Measurements from ENCODE around the gene YARS2. TPM values are rescaled to one million over a fixed set of nuclear protein-coding genes. Genes with fewer than 3 reads are reported as not detected.

Gene YARS2
- total RNA-seq = 10 to 100 TPM; 20.1 to 24.8 TPM

GRCh38 chr12:32755654-32756475 lies at the start of gene YARS2:
YARS2 (minus strand) TSS chr12:32755897; CDS start chr12:32755874, 23 bp downstream.
- Mint-ChIP-seq H3K4me1 (ENCODE audit: low read depth) (peaks cover 16% of the 10 kb centered on the region), H3K27ac (peak within 1 kb of the TSS; percentile 92), H3K27me3 (ENCODE audit: low read depth) (no peaks in the 10 kb centered on the region), H3K9me3 (no peaks in the 10 kb centered on the region), H3K36me3 (ENCODE audit: low read depth) (peaks cover 11% of the 10 kb centered on the region), H3K4me3 (peak within 1 kb of the TSS; percentile 89)
- intact Hi-C loops (cut with micrococcal nuclease) = loop anchor here (1.0 to 10.0 kb wide), 15 partner anchors 77 to 1462 kb away; partner anchors contain the start of genes ALG10, DNM1L, FGD4 and PKP2
- CTCF ChIA-PET = interaction anchor here (0.6 to 3.6 kb wide), 36 partner anchors 9 to 1367 kb away, joined by 3 to 49 read pairs (median 3); partner anchors contain the start of genes ALG10 and PKP2
- DNase-seq = peak; percentile 95

DNA sequence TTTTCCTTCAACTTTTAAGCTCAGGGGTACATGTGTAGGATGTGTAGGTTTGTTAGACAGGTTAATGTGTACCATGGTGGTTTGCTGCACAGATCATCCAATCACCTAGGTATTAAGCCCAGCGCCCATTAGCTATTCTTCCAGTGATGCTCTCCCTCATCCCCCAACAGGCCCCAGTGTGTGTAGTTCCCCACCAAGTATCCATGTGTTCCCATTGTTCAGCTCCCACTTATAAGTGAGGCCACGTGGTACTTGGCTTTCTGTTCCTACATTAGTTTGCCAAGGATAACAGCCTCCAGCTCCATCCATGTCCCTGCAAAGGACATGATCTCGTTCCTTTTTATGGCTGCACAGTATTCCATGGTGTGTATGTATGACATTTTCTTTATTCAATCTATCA lies 48.6 kb upstream of the YARS2 start:
- Mint-ChIP-seq H3K4me1 (ENCODE audit: low read depth) (no peaks in the 10 kb centered on the region), H3K36me3 (ENCODE audit: low read depth) (no peaks in the 10 kb centered on the region), H3K27ac (no peak overlapping the region), H3K4me3 (no peak overlapping the region), H3K27me3 (ENCODE audit: low read depth) (peaks cover 3% of the 10 kb centered on the region), H3K9me3 (peaks cover 15% of the 10 kb centered on the region)
- CTCF ChIA-PET = no interaction called here
- intact Hi-C loops (cut with micrococcal nuclease) = no loop called here
- no peak for DNase-seq

DNA sequence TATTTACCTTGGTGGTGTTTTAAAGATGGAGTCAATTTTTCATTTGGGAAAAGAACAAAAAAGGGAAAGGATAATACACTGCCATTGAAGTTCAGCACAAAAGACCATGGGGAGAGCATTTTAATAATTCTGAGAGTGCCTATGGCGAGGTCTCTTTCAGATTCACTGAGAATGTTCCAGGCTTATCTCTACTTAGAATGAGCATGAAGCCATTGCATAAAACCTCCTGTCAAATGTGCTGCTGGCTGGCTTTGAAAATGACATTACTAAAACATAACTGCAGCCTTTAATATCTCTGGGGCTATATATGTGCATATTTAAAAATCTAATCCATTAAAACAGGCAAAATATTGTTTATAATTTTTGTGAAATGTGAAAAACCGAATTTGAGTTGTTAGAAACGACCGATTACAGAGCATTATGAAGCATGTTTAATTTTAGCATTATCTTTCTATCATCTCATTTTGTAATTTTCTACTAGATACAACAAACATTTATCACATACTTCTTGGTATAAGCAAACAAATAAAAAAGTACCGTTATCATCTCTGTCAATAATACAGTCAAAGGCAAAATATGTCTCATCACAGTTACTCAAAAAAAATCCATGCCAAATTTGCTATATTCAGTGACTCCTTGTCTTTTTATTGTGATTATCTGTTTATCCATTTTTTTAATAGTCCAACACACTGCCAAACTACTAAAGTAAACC lies 45.7 kb upstream of the YARS2 start:
- Mint-ChIP-seq H3K4me3 (no peak overlapping the region), H3K9me3 (peaks cover 3% of the 10 kb centered on the region), H3K27ac (no peak overlapping the region), H3K4me1 (ENCODE audit: low read depth) (no peaks in the 10 kb centered on the region), H3K27me3 (ENCODE audit: low read depth) (no peaks in the 10 kb centered on the region), H3K36me3 (ENCODE audit: low read depth) (no peaks in the 10 kb centered on the region)
- intact Hi-C loops (cut with micrococcal nuclease) = no loop called here
- CTCF ChIA-PET = no interaction called here
- DNase-seq = no peak

DNA sequence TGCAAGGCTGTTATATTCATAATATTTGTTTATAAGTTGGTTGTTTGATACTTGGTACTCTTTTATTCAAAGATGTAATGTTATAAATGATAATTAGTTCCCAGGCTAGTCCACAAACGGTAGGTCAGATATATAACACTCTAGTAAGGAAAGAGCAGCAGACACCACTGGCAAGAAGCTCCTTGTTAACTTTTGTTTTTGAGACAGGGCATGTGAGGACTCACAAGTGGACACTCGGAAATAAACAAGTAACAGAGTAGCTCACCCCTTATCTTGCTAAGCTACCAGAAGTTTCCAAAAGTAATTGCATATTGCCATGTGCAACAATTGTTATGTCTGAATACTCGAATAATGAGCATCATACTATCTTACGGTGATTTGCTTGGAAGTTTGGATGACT lies 38.6 kb upstream of the YARS2 start:
- Mint-ChIP-seq H3K36me3 (ENCODE audit: low read depth) (no peaks in the 10 kb centered on the region), H3K27me3 (ENCODE audit: low read depth) (peaks cover 14% of the 10 kb centered on the region), H3K27ac (no peak overlapping the region), H3K9me3 (no peaks in the 10 kb centered on the region), H3K4me1 (ENCODE audit: low read depth) (no peaks in the 10 kb centered on the region), H3K4me3 (no peak overlapping the region)
- intact Hi-C loops (cut with micrococcal nuclease) = no loop called here
- CTCF ChIA-PET = interaction anchor here (0.5 kb wide), 1 partner anchor 391 kb away, joined by 3 read pairs; no protein-coding TSS in a partner anchor
- no peak for DNase-seq

GRCh38 chr12:32789916-32790315 lies 34.2 kb upstream of the YARS2 start:
- Mint-ChIP-seq H3K27ac (no peak overlapping the region), H3K4me3 (no peak overlapping the region), H3K27me3 (ENCODE audit: low read depth) (peaks cover 8% of the 10 kb centered on the region), H3K4me1 (ENCODE audit: low read depth) (no peaks in the 10 kb centered on the region), H3K9me3 (no peaks in the 10 kb centered on the region), H3K36me3 (ENCODE audit: low read depth) (no peaks in the 10 kb centered on the region)
- no peak for DNase-seq
- CTCF ChIA-PET = no interaction called here
- intact Hi-C loops (cut with micrococcal nuclease) = no loop called here

GRCh38 chr12:32789446-32789845 lies 33.7 kb upstream of the YARS2 start:
- Mint-ChIP-seq H3K9me3 (no peaks in the 10 kb centered on the region), H3K27ac (no peak overlapping the region), H3K36me3 (ENCODE audit: low read depth) (no peaks in the 10 kb centered on the region), H3K4me3 (no peak overlapping the region), H3K27me3 (ENCODE audit: low read depth) (peaks cover 8% of the 10 kb centered on the region), H3K4me1 (ENCODE audit: low read depth) (no peaks in the 10 kb centered on the region)
- DNase-seq = no peak
- intact Hi-C loops (cut with micrococcal nuclease) = no loop called here
- CTCF ChIA-PET = no interaction called here

DNA sequence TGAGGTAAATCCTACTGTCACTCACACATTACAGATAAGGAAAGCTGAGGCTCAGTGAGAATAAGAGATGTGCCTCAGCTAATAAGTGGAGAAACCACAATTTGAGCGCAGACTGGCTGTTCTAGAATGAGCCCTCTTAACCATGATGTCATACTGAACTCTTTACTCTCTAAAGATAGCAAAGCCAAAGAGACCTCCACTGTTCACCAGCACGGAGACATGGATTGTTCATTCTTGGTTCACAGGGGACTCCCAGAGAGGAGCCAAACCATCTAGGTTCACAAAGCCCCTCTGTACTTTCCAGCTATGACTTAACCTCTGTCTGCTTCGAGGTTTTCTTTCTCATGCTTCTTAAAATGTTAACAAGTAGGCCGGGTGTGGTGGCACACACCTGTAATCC lies 32.7 kb upstream of the YARS2 start:
- CTCF ChIA-PET = interaction anchor here (0.9 kb wide), 1 partner anchor 32 kb away, joined by 3 read pairs; no protein-coding TSS in a partner anchor
- H3K36me3 Mint-ChIP-seq (ENCODE audit: low read depth) = no peaks in the 10 kb centered on the region
- no peaks in the 10 kb centered on the region for H3K4me1 Mint-ChIP-seq (ENCODE audit: low read depth)
- peaks cover 5% of the 10 kb centered on the region for H3K27me3 Mint-ChIP-seq (ENCODE audit: low read depth)
- intact Hi-C loops (cut with micrococcal nuclease) = no loop called here
- no peak for DNase-seq
- H3K9me3 Mint-ChIP-seq = no peaks in the 10 kb centered on the region
- no peak overlapping the region for H3K27ac Mint-ChIP-seq
- H3K4me3 Mint-ChIP-seq = no peak overlapping the region

- no peak overlapping the region for H3K27ac Mint-ChIP-seq
- intact Hi-C loops (cut with micrococcal nuclease) = no loop called here
- H3K4me3 Mint-ChIP-seq = no peak overlapping the region
- H3K9me3 Mint-ChIP-seq = no peaks in the 10 kb centered on the region
- no peaks in the 10 kb centered on the region for H3K4me1 Mint-ChIP-seq (ENCODE audit: low read depth)
- no peak for DNase-seq
- CTCF ChIA-PET = interaction anchor here (0.6 to 1.3 kb wide), 2 partner anchors 29 to 121 kb away, joined by 3 read pairs; no protein-coding TSS in a partner anchor
- no peaks in the 10 kb centered on the region for H3K36me3 Mint-ChIP-seq (ENCODE audit: low read depth)
- no peaks in the 10 kb centered on the region for H3K27me3 Mint-ChIP-seq (ENCODE audit: low read depth)
Measured at GRCh38 chr12:32785557-32785956, 29.9 kb upstream of the YARS2 start.

- H3K9me3 Mint-ChIP-seq = no peaks in the 10 kb centered on the region
- no peaks in the 10 kb centered on the region for H3K4me1 Mint-ChIP-seq (ENCODE audit: low read depth)
- H3K27me3 Mint-ChIP-seq (ENCODE audit: low read depth) = peaks cover 8% of the 10 kb centered on the region
- H3K27ac Mint-ChIP-seq = no peak overlapping the region
- no peak overlapping the region for H3K4me3 Mint-ChIP-seq
- H3K36me3 Mint-ChIP-seq (ENCODE audit: low read depth) = no peaks in the 10 kb centered on the region
- DNase-seq = no peak
- intact Hi-C loops (cut with micrococcal nuclease) = no loop called here
- CTCF ChIA-PET = no interaction called here
Measured at GRCh38 chr12:32783029-32783428, 27.3 kb upstream of the YARS2 start.

DNA sequence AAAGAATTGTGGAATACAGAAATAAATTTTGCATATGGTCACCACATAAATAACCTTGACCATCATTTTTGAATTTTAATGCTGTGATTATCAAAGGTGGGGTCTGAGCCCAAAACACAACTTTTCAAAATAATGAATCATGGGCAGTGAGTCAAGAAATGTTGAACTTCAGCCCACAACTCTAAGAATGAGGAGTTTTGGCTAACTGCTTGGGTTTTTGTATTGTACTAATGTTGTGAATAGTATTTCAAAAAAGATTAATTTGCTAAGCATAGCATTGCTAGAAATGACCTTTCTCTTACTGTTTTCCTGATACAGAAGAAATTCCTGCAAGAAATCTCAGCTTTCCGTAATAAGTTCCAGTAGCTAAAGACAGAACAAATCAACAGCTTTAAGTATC lies 24.4 kb upstream of the YARS2 start:
- intact Hi-C loops (cut with micrococcal nuclease) = no loop called here
- Mint-ChIP-seq H3K27me3 (ENCODE audit: low read depth) (peaks cover 14% of the 10 kb centered on the region), H3K4me3 (no peak overlapping the region), H3K9me3 (no peaks in the 10 kb centered on the region), H3K27ac (no peak overlapping the region), H3K36me3 (ENCODE audit: low read depth) (no peaks in the 10 kb centered on the region), H3K4me1 (ENCODE audit: low read depth) (no peaks in the 10 kb centered on the region)
- CTCF ChIA-PET = interaction anchor here (0.5 kb wide), 1 partner anchor 809 kb away, joined by 3 read pairs; no protein-coding TSS in a partner anchor
- DNase-seq = no peak

DNA sequence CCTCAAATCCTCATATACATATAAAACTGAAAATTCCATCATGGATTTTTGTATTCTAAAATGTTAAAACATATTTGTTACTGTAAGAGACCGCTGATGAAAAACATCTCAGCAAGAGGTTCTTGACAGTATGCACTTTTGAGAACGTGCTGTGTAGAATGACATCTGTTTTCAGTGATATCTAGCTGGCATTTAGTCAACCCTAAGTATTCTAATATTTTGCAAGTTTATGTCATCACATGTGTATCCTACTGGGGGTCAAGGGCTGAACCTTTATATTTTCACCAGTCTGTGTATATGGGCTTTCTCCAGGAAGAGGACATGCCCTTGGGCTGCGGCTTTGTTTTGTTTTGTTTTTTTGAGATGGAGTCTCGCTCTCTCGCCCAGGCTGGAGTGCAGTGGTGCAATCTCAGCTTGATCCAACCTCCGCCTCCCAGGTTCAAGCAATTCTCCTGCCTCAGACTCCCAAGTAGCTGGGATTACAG lies 22.0 kb upstream of the YARS2 start:
- no peaks in the 10 kb centered on the region for H3K4me1 Mint-ChIP-seq (ENCODE audit: low read depth)
- H3K36me3 Mint-ChIP-seq (ENCODE audit: low read depth) = no peaks in the 10 kb centered on the region
- no peak overlapping the region for H3K4me3 Mint-ChIP-seq
- DNase-seq = no peak
- no peak overlapping the region for H3K27ac Mint-ChIP-seq
- peaks cover 19% of the 10 kb centered on the region for H3K27me3 Mint-ChIP-seq (ENCODE audit: low read depth)
- intact Hi-C loops (cut with micrococcal nuclease) = no loop called here
- CTCF ChIA-PET = no interaction called here
- no peaks in the 10 kb centered on the region for H3K9me3 Mint-ChIP-seq

DNA sequence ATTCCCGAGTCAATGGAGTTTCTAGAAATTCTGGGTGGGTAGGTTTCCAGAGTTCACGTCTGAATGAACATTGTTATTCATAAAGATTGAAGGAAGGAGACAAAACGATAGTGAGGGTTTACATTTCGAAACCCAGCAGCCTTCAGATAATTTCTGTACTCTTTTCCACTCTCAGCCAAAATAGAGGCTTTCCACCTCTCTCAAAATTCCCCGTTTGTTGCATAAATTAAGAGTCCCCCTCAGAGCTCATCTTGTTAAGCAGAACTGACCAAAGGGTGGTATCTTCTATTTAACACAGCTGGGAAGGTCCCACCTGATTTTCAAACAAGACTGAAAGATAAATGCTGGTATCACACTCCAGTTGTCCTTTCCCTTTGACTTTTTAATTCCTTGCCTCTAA lies 21.5 kb upstream of the YARS2 start:
- Mint-ChIP-seq H3K4me3 (no peak overlapping the region), H3K36me3 (ENCODE audit: low read depth) (no peaks in the 10 kb centered on the region), H3K9me3 (no peaks in the 10 kb centered on the region), H3K27ac (no peak overlapping the region), H3K27me3 (ENCODE audit: low read depth) (peaks cover 19% of the 10 kb centered on the region), H3K4me1 (ENCODE audit: low read depth) (no peaks in the 10 kb centered on the region)
- no peak for DNase-seq
- CTCF ChIA-PET = no interaction called here
- intact Hi-C loops (cut with micrococcal nuclease) = no loop called here
